PC-9 (cell line): ENCODE data around the gene CCDC12. TPM values are rescaled to one million over a fixed set of nuclear protein-coding genes. Genes with fewer than 3 reads are reported as not detected.

Source experiments
- BruUV-seq: library from RNA; stranded (reverse); fragments of 400-500 nt; replicated peaks from 2 replicates; lab custom pipeline; 2021; lab: Mats Ljungman, UMichigan
- CTCF ChIA-PET: fragments of 300-600 bp; sonication (Branson Sonifier 250); formaldehyde crosslinking; loops from one replicate; lab custom pipeline; 2022; ENCODE audit warnings: antibody characterized with exemption; lab: Charles Lee
- POLR2A ChIA-PET: fragments of 300-600 bp; sonication (Branson Sonifier 250); formaldehyde crosslinking; loops from one replicate; lab custom pipeline; 2022; ENCODE audit warnings: antibody characterized with exemption; ENCODE audit not compliant: unreplicated experiment; lab: Charles Lee
- DNase-seq, 2 experiments: peaks; one replicate each; pipeline versions ENCODE4 v3.0.0 to v3.0.0-alpha.2; 2015 to 2022; ENCODE audit warnings: mixed read lengths in 1 of 2
- H2AFZ ChIP-seq: fragments of 200-600 bp; sonication (generic); 2 replicates; pipeline ENCODE4 v1.8.1; 2017; ENCODE audit warnings: antibody characterized with exemption
- H3F3A ChIP-seq: fragments of 200-600 bp; sonication (generic); 2 replicates; pipeline ENCODE4 v1.8.1; 2017; ENCODE audit warnings: antibody characterized with exemption, mild to moderate bottlenecking, low read depth; ENCODE audit not compliant: insufficient read depth
- H3K27ac ChIP-seq: fragments of 200-600 bp; sonication (generic); 2 replicates; pipeline ENCODE4 v1.6.1; 2016; ENCODE audit warnings: mixed run types
- H3K27me3 ChIP-seq: fragments of 200-600 bp; sonication (generic); 2 replicates; pipeline ENCODE4 v1.6.1; 2016; ENCODE audit warnings: low read depth, mixed run types; ENCODE audit not compliant: insufficient read depth
- H3K36me3 ChIP-seq: fragments of 200-600 bp; sonication (generic); 2 replicates; pipeline ENCODE4 v1.6.1; 2016; ENCODE audit warnings: low read depth, mixed run types
- H3K4me1 ChIP-seq: fragments of 200-600 bp; sonication (generic); replicated peaks from 2 replicates; pipeline ENCODE4 v1.6.1; 2016; ENCODE audit warnings: mixed run types; ENCODE audit not compliant: insufficient read depth
- H3K4me2 ChIP-seq: fragments of 200-600 bp; sonication (generic); 2 replicates; pipeline ENCODE4 v1.6.1; 2017; ENCODE audit warnings: mixed run types
- H3K4me3 ChIP-seq: fragments of 200-600 bp; sonication (generic); 2 replicates; pipeline ENCODE4 v1.6.1; 2016; ENCODE audit warnings: mixed run types
- H3K79me2 ChIP-seq: fragments of 200-600 bp; sonication (generic); 2 replicates; pipeline ENCODE4 v1.6.1; 2017; ENCODE audit warnings: low read depth, mixed run types
- H3K9me2 ChIP-seq: fragments of 200-600 bp; sonication (generic); 2 replicates; pipeline ENCODE4 v1.8.1; 2017; ENCODE audit warnings: mild to moderate bottlenecking; ENCODE audit not compliant: insufficient read depth
- H3K9me3 ChIP-seq: fragments of 200-600 bp; sonication (generic); 2 replicates; pipeline ENCODE4 v1.8.1; 2016; ENCODE audit warnings: low read depth; ENCODE audit not compliant: insufficient read depth
- H4K20me1 ChIP-seq: fragments of 200-600 bp; sonication (generic); 2 replicates; pipeline ENCODE4 v1.8.1; 2017; ENCODE audit not compliant: insufficient read depth
- CTCF ChIP-seq: fragments of 200-600 bp; sonication (generic); conservative IDR thresholded peaks from 2 replicates; pipeline ENCODE4 v1.6.1; 2017; ENCODE audit warnings: mixed run types, antibody characterized with exemption, mild to moderate bottlenecking, moderate library complexity
- EZH2 ChIP-seq: fragments of 200-600 bp; sonication (generic); IDR thresholded peaks from 2 replicates; pipeline ENCODE4 v1.8.0; 2017; ENCODE audit warnings: antibody characterized with exemption, low read depth
- intact Hi-C: fragments of 100-400 bp; cut with micrococcal nuclease; formaldehyde crosslinking; loops from one replicate; pipeline ENCODE4 v1.10.0; 2022; ENCODE audit not compliant: unreplicated experiment
- total RNA-seq: library from RNA; stranded (reverse); gene quantifications from 2 replicates; pipeline ENCODE4 v1.2.3, GENCODE V29; 2021

Gene CCDC12
- total RNA-seq, 1 experiment from 2014 or later: 39.3 TPM

- Histone ChIP-seq H3K4me2 (no peak overlapping the region), H4K20me1 (peaks cover 8% of the 10 kb centered on the region), H3K27me3 (no peaks in the 10 kb centered on the region), H2AFZ (no peak overlapping the region), H3F3A (peaks cover 17% of the 10 kb centered on the region), H3K9me2 (no peaks in the 10 kb centered on the region), H3K36me3 (peaks cover 10% of the 10 kb centered on the region; the same call in 1 of the 2 replicates), H3K79me2 (peaks cover 36% of the 10 kb centered on the region), H3K27ac (no peak overlapping the region), H3K4me3 (no peak overlapping the region), H3K4me1 (peaks cover 31% of the 10 kb centered on the region), H3K9me3 (no peaks in the 10 kb centered on the region)
- CTCF ChIA-PET: no interaction called here
- POLR2A ChIA-PET: no interaction called here
- TF ChIP-seq CTCF: no peak
- no peak for TF ChIP-seq EZH2
- no peak for DNase-seq
- BruUV-seq: no TSS peak
- intact Hi-C loops: loop anchor here (10.0 kb wide), 1 partner anchor 398 kb away; no protein-coding TSS in a partner anchor
Measured at GRCh38 chr3:46926447-46926846, 50.1 kb downstream of the CCDC12 start.

DNA sequence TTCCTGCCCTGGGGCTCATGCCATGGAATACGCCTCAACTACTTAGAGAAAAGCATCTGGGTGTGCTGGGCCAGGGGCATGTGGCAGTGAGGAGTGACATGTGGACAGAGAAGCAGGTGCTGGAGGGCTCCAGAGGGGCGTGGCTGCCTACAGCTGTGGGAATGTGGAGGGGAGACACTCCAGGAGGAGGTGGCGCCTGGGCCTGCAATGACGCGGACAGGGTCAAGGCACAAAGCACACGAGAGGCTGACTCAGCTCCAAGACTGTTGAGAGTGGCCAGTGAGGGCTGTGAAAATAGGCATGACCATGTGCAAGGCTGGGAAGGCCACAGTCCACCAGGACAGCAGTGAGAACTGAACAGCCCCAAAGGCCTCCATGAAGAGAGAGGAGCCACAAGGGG is 50.5 kb downstream of the CCDC12 start:
- H3K4me2 ChIP-seq: no peak overlapping the region
- no peak overlapping the region for H3K27ac ChIP-seq
- no peak for TF ChIP-seq EZH2
- no peak for TF ChIP-seq CTCF
- DNase-seq: no peak
- H2AFZ ChIP-seq: no peak overlapping the region
- H3K9me3 ChIP-seq: no peaks in the 10 kb centered on the region
- no peaks in the 10 kb centered on the region for H3K27me3 ChIP-seq
- peaks cover 27% of the 10 kb centered on the region for H3K4me1 ChIP-seq
- no peaks in the 10 kb centered on the region for H3K9me2 ChIP-seq
- peaks cover 14% of the 10 kb centered on the region; the same call in 1 of the 2 replicates for H3F3A ChIP-seq
- ChIA-PET POLR2A (no interaction called here), CTCF (no interaction called here)
- H3K79me2 ChIP-seq: peaks cover 36% of the 10 kb centered on the region
- H4K20me1 ChIP-seq: peaks cover 5% of the 10 kb centered on the region; the same call in 1 of the 2 replicates
- BruUV-seq: no TSS peak
- peaks cover 10% of the 10 kb centered on the region; the same call in 1 of the 2 replicates for H3K36me3 ChIP-seq
- H3K4me3 ChIP-seq: no peak overlapping the region
- intact Hi-C loops: loop anchor here (10.0 kb wide), 1 partner anchor 399 kb away; no protein-coding TSS in a partner anchor

- no peak overlapping the region for H3K4me2 ChIP-seq
- H3K27me3 ChIP-seq: no peaks in the 10 kb centered on the region
- DNase-seq: no peak
- peaks cover 22% of the 10 kb centered on the region for H3K4me1 ChIP-seq
- H4K20me1 ChIP-seq: peaks cover 5% of the 10 kb centered on the region; the same call in 1 of the 2 replicates
- H3K9me3 ChIP-seq: no peaks in the 10 kb centered on the region
- H3K79me2 ChIP-seq: peaks cover 36% of the 10 kb centered on the region
- H3F3A ChIP-seq: peaks cover 12% of the 10 kb centered on the region; the same call in 1 of the 2 replicates
- no peak overlapping the region for H3K27ac ChIP-seq
- peaks cover 10% of the 10 kb centered on the region; the same call in 1 of the 2 replicates for H3K36me3 ChIP-seq
- H3K4me3 ChIP-seq: no peak overlapping the region
- TF ChIP-seq CTCF (no peak), EZH2 (no peak)
- CTCF ChIA-PET: no interaction called here
- BruUV-seq: no TSS peak
- no peak overlapping the region for H2AFZ ChIP-seq
- POLR2A ChIA-PET: no interaction called here
- no peaks in the 10 kb centered on the region for H3K9me2 ChIP-seq
- intact Hi-C loops: loop anchor here (10.0 kb wide), 1 partner anchor 399 kb away; no protein-coding TSS in a partner anchor
Measured at GRCh38 chr3:46925585-46925934, 51.0 kb downstream of the CCDC12 start.
